ENCODE results near the gene WDCP.
"Not testable (repeated sequence)": the region's sequence is repeated elsewhere in the genome, so short reads cannot be mapped to it uniquely, and the experiment has no call there.

Gene WDCP

GRCh38 chr2:24021122-24021998 is 25.8 kb downstream of the WDCP start:
- peak; percentile 53 for DNase-seq

- DNase-seq, result no peak
These were observed 26.9 kb downstream of the WDCP start for GRCh38 chr2:24020244-24020643.

GRCh38 chr2:24019729-24020128 is 27.5 kb downstream of the WDCP start:
- DNase-seq, result no peak

- no peak for DNase-seq
These were observed 28.9 kb downstream of the WDCP start for GRCh38 chr2:24018241-24018640.

- DNase-seq, result no peak
These were observed 29.5 kb downstream of the WDCP start for GRCh38 chr2:24017711-24018110.

- no peak for DNase-seq
These were observed 30.1 kb downstream of the WDCP start for GRCh38 chr2:24016853-24017703.

- DNase-seq, result no peak
These were observed 30.8 kb downstream of the WDCP start for GRCh38 chr2:24016376-24016761.

- no peak for DNase-seq
These were observed 31.4 kb downstream of the WDCP start for GRCh38 chr2:24015562-24016375.

GRCh38 chr2:24014902-24015301 is 32.3 kb downstream of the WDCP start:
- DNase-seq, result not testable (repeated sequence)

GRCh38 chr2:24012521-24013188 is 34.5 kb downstream of the WDCP start:
- no peak for DNase-seq

GRCh38 chr2:24011250-24012104 is 35.7 kb downstream of the WDCP start:
- DNase-seq, result no peak

- no peak for DNase-seq
These were observed 36.5 kb downstream of the WDCP start for GRCh38 chr2:24010477-24011249.

GRCh38 chr2:24009680-24010476 is 37.3 kb downstream of the WDCP start, which contains the start of gene MFSD2B:
Gene MFSD2B, plus strand, starts transcription at chr2:24010085. Its CDS starts 12 bp downstream, at chr2:24010097.
- no peak for DNase-seq

GRCh38 chr2:24009367-24009679 is 37.9 kb downstream of the WDCP start:
- DNase-seq, result no peak

GRCh38 chr2:24008672-24009366 is 38.4 kb downstream of the WDCP start:
- DNase-seq, result no peak

- DNase-seq, result no peak
These were observed 39.5 kb downstream of the WDCP start for GRCh38 chr2:24007693-24008092.

- DNase-seq, result no peak
These were observed 52.6 kb downstream of the WDCP start for GRCh38 chr2:23994567-23994966.

- DNase-seq, result no peak
These were observed 53.4 kb downstream of the WDCP start for GRCh38 chr2:23993736-23994269.

GRCh38 chr2:23992931-23993330 is 54.3 kb downstream of the WDCP start:
- DNase-seq, result no peak
